ENCODE data around the gene HLA-DMA.

Gene HLA-DMA

DNA sequence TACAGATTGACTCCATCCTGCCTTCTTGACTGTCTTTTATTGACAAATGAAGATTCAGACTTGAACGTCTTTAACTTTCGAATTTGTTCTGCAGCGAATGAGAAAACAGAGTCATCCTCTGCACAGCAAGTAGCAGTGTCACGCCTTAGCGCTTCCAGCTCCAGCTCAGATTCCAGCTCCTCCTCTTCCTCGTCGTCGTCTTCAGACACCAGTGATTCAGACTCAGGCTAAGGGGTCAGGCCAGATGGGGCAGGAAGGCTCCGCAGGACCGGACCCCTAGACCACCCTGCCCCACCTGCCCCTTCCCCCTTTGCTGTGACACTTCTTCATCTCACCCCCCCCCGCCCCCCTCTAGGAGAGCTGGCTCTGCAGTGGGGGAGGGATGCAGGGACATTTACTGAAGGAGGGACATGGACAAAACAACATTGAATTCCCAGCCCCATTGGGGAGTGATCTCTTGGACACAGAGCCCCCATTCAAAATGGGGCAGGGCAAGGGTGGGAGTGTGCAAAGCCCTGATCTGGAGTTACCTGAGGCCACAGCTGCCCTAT, 27.7 kb upstream of the HLA-DMA start:
- H3K9me3 ChIP-seq (ENCODE audit: control insufficient read depth, insufficient read depth, low read length), result no peaks in the 10 kb centered on the region
- peaks cover 4% of the 10 kb centered on the region; the same call in 1 of the 2 replicates for H3K4me1 ChIP-seq (ENCODE audit: insufficient read depth, low read length)
- no peak overlapping the region for H3K9ac ChIP-seq (ENCODE audit: low read depth, low read length)
- peaks cover 54% of the 10 kb centered on the region for H3K36me3 ChIP-seq (ENCODE audit: insufficient read depth, low read length)

DNA sequence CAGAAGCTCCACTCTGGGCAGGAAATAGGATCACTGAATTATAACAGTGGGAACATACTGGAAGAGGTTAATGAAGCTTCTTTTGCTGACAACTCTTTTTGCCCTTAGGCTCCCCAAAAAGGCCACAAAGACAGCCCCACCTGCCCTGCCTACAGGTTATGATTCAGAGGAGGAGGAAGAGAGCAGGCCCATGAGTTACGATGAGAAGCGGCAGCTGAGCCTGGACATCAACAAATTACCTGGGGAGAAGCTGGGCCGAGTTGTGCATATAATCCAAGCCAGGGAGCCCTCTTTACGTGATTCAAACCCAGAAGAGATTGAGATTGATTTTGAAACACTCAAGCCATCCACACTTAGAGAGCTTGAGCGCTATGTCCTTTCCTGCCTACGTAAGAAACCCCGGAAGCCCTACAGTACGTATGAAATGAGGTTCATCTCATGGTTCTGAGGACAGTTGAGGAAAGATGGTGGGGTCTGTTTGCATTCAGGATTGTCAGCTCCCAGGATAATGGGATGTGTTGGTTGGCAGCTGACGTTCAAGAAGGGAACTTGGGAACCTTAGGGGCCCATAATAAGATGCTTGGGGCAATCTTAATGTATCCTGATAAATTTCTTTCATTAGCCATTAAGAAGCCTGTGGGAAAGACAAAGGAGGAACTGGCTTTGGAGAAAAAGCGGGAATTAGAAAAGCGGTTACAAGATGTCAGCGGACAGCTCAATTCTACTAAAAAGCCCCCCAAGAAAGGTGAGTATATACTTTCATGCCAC, 27.0 kb upstream of the HLA-DMA start:
- H3K9me3 ChIP-seq (ENCODE audit: control insufficient read depth, insufficient read depth, low read length), result no peaks in the 10 kb centered on the region
- peaks cover 60% of the 10 kb centered on the region for H3K36me3 ChIP-seq (ENCODE audit: insufficient read depth, low read length)
- H3K4me1 ChIP-seq (ENCODE audit: insufficient read depth, low read length), result peaks cover 4% of the 10 kb centered on the region
- H3K9ac ChIP-seq (ENCODE audit: low read depth, low read length), result no peak overlapping the region

DNA sequence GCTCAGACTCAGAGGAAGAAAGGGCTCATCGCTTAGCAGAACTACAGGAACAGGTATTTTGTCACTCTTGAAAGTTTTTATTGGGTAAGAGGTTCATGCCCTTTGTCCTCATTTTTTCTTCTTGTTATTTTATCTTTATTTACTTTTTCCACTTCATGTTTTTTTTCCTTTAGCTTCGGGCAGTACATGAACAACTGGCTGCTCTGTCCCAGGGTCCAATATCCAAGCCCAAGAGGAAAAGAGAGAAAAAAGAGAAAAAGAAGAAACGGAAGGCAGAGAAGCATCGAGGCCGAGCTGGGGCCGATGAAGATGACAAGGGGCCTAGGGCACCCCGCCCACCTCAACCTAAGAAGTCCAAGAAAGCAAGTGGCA, 25.0 kb upstream of the HLA-DMA start:
- Histone ChIP-seq H3K36me3 (ENCODE audit: insufficient read depth, low read length) (peaks cover 79% of the 10 kb centered on the region), H3K4me1 (ENCODE audit: insufficient read depth, low read length) (no peaks in the 10 kb centered on the region; the same call in 1 of the 2 replicates), H3K9me3 (ENCODE audit: control insufficient read depth, insufficient read depth, low read length) (no peaks in the 10 kb centered on the region), H3K9ac (ENCODE audit: low read depth, low read length) (no peak overlapping the region)

DNA sequence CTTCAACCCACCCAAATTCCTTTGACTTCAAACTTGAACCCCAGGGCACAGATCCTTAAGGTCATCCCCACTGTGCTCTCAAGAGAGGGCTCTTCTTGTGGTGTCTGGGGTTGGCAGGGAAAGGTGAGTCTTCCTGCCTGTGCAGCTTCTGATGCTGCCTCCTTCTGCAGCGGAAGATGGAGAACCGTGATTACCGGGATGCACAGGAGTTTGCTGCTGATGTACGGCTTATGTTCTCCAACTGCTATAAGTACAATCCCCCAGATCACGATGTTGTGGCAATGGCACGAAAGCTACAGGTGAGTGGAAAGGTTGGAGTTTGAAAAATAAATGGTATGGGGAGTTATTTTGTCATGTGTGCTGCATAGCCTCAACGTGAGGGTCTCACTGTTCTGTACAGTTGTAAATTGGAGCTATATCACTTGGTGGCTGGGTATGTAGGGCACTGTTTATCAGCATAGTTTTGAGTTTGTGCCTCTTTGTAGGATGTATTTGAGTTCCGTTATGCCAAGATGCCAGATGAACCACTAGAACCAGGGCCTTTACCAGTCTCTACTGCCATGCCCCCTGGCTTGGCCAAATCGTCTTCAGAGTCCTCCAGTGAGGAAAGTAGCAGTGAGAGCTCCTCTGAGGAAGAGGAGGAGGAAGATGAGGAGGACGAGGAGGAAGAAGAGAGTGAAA, 24.5 kb upstream of the HLA-DMA start:
- H3K9ac ChIP-seq (ENCODE audit: low read depth, low read length), result no peak overlapping the region
- peaks cover 80% of the 10 kb centered on the region for H3K36me3 ChIP-seq (ENCODE audit: insufficient read depth, low read length)
- no peaks in the 10 kb centered on the region for H3K9me3 ChIP-seq (ENCODE audit: control insufficient read depth, insufficient read depth, low read length)
- H3K4me1 ChIP-seq (ENCODE audit: insufficient read depth, low read length), result no peaks in the 10 kb centered on the region; the same call in 1 of the 2 replicates

DNA sequence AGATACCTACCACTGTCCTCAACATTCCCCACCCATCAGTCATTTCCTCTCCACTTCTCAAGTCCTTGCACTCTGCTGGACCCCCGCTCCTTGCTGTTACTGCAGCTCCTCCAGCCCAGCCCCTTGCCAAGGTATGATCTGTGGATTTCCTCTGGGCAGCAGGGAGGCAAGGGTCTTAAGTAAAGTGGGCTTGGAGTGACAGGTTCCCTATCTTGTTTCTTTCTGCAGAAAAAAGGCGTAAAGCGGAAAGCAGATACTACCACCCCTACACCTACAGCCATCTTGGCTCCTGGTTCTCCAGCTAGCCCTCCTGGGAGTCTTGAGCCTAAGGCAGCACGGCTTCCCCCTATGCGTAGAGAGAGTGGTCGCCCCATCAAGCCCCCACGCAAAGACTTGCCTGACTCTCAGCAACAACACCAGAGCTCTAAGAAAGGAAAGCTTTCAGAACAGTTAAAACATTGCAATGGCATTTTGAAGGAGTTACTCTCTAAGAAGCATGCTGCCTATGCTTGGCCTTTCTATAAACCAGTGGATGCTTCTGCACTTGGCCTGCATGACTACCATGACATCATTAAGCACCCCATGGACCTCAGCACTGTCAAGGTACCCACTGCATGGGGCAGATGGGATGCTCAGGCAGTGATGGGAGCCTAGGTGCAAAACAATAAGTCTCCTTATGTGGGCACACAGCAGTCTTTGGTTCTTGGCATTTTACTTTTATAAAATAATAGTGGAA, 23.6 kb upstream of the HLA-DMA start:
- no peaks in the 10 kb centered on the region; the same call in 1 of the 2 replicates for H3K4me1 ChIP-seq (ENCODE audit: insufficient read depth, low read length)
- no peak overlapping the region for H3K9ac ChIP-seq (ENCODE audit: low read depth, low read length)
- no peaks in the 10 kb centered on the region for H3K9me3 ChIP-seq (ENCODE audit: control insufficient read depth, insufficient read depth, low read length)
- H3K36me3 ChIP-seq (ENCODE audit: insufficient read depth, low read length), result peaks cover 80% of the 10 kb centered on the region

DNA sequence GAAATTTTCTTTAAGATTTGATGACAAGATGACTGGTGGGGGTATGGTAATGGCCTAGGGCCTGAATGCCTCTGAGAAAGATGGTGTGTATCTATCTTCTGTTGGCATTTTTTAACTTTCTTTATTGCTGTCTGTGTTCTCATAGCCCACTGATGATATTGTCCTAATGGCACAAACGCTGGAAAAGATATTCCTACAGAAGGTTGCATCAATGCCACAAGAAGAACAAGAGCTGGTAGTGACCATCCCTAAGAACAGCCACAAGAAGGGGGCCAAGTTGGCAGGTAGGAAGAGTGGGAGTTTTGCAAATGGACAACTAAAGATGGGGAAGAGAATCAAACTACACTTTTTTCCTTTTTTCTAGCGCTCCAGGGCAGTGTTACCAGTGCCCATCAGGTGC, 23.0 kb upstream of the HLA-DMA start:
- no peaks in the 10 kb centered on the region; the same call in 1 of the 2 replicates for H3K4me1 ChIP-seq (ENCODE audit: insufficient read depth, low read length)
- H3K9ac ChIP-seq (ENCODE audit: low read depth, low read length), result no peak overlapping the region
- no peaks in the 10 kb centered on the region for H3K9me3 ChIP-seq (ENCODE audit: control insufficient read depth, insufficient read depth, low read length)
- peaks cover 78% of the 10 kb centered on the region for H3K36me3 ChIP-seq (ENCODE audit: insufficient read depth, low read length)

DNA sequence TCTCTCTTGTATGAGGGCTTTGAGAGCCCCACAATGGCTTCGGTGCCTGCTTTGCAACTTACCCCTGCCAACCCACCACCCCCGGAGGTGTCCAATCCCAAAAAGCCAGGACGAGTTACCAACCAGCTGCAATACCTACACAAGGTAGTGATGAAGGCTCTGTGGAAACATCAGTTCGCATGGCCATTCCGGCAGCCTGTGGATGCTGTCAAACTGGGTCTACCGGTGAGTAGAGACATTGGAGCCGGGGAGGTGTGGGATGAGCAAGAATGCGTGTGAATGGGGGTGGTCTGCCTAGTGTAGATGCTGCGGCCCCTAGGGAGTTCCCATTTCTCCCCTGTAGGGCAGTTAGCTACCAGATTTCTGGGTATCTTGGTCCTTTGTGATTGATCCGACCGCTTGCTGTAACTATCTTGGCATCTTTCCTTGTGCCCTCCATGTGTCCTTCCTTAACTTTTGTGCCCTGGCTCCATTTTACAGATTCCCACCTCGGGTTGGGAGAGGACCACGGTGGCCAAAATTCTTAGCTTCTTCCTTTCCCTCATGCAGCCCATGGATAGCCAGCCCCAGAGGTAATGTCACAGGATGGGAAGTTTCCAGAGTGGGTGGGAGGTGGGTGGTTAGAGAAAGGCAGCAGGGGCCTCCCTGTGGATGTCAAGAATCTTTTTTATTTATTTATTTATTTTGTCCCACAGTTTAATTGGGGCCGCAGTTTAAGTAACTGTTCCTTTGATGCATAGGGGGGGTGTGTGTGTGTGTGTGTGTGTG, 21.8 kb upstream of the HLA-DMA start:
- H3K9ac ChIP-seq (ENCODE audit: low read depth, low read length), result peak overlapping the region; percentile 84; the same call in 1 of the 2 replicates
- H3K36me3 ChIP-seq (ENCODE audit: insufficient read depth, low read length), result peaks cover 66% of the 10 kb centered on the region
- no peaks in the 10 kb centered on the region; the same call in 1 of the 2 replicates for H3K4me1 ChIP-seq (ENCODE audit: insufficient read depth, low read length)
- no peaks in the 10 kb centered on the region for H3K9me3 ChIP-seq (ENCODE audit: control insufficient read depth, insufficient read depth, low read length)

DNA sequence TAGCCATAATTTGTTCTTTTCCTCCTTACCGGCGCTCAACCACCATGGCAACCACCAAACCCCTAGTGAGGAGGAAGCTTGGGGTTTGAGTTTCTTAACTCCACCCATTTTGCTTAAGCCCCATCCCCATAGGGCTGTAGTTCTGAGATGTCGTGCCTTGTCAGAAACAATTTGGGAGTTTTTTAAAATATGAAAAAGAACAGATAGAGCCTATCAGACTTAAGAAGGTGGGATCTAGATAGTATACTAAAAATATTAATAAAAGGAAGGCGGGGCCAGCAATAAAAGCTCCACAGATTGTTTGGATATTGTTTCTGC, 21.1 kb upstream of the HLA-DMA start:
- Histone ChIP-seq H3K9me3 (ENCODE audit: control insufficient read depth, insufficient read depth, low read length) (no peaks in the 10 kb centered on the region), H3K9ac (ENCODE audit: low read depth, low read length) (peak overlapping the region; percentile 84; the same call in 1 of the 2 replicates), H3K36me3 (ENCODE audit: insufficient read depth, low read length) (peaks cover 59% of the 10 kb centered on the region), H3K4me1 (ENCODE audit: insufficient read depth, low read length) (no peaks in the 10 kb centered on the region; the same call in 1 of the 2 replicates)

DNA sequence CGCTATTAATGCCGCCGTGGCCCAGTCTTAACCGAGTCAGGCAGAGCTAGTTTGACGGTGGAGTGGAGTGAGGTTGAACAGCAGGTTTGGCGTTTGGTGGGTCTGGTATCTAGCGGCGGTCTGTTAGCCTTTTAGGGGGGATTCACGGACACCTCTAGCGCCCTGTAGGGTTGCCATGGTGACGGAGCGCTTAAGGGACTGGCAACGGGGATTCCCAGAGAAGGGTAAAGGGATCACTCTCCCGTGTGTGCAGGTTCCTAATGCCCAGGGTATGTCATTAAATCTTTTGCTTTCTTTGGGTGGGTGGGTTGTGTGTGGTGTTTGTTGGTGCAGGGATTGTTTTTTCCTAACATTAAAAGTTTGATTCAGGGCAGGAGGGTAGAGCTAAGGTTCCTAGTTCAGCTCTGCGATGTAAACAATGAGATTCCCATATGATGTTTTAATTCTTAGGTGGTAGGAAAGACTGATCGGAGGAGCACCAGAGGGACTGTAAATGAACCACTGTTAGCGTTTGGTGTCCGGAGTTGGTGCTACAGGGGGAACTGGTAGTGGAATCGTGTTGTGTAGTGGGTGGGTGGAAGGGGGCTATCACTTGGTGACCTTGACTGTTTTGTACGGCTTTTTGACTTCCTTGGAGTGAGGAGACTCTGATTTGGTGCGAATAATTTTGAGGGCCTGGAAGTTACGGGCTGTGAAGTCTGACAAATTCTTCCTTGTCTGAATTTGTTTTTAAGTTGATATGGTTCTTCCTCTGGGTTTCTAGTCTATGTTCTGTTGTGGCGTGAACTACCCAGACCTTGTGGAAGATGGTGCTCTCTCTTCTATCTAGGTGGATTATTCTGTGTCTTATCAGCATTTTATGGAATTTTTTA, 20.5 kb upstream of the HLA-DMA start:
- H3K36me3 ChIP-seq (ENCODE audit: insufficient read depth, low read length), result peaks cover 54% of the 10 kb centered on the region
- H3K9ac ChIP-seq (ENCODE audit: low read depth, low read length), result peak overlapping the region; percentile 84
- no peaks in the 10 kb centered on the region for H3K9me3 ChIP-seq (ENCODE audit: control insufficient read depth, insufficient read depth, low read length)
- H3K4me1 ChIP-seq (ENCODE audit: insufficient read depth, low read length), result no peaks in the 10 kb centered on the region; the same call in 1 of the 2 replicates

DNA sequence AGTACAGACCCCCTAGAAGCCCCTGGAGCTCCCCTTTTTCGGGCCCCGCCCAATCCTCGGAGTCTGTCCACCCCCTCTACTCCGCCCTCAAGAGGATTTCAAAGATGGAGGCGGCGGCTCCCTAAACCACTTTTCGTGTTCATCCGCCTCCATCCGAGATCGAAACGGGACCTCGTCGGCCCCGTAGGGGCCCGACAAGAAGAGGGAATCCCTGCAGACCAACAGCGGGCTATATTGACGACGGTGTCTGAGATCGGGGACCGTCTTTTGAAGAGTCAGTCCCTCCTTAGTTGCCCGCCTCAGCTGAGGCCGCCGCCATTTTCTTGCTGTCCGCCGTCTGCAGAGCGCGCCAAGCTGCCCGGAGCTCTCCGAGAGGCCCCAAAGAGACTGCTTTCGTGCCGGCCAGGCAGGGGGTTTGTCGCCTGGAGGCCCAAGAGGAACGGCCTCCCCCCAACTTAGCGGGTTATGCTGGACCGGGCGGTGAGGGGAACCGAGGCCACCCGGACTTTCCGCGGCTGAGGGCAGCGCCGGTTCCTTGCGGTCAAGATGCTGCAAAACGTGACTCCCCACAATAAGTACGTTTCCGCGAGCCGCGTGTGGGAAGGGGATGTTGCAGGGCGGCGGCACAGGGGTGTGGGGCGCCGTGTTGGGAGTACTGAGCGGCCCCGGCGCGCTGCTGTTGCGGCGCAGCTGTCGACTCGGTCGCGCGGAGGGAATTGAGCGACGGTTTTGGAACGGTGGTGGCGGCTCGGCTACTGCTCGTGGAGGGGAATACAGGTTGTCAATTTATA, 19.7 kb upstream of the HLA-DMA start:
- Histone ChIP-seq H3K9me3 (ENCODE audit: control insufficient read depth, insufficient read depth, low read length) (no peaks in the 10 kb centered on the region), H3K36me3 (ENCODE audit: insufficient read depth, low read length) (peaks cover 46% of the 10 kb centered on the region), H3K4me1 (ENCODE audit: insufficient read depth, low read length) (no peaks in the 10 kb centered on the region; the same call in 1 of the 2 replicates), H3K9ac (ENCODE audit: low read depth, low read length) (peak overlapping the region; percentile 84)

DNA sequence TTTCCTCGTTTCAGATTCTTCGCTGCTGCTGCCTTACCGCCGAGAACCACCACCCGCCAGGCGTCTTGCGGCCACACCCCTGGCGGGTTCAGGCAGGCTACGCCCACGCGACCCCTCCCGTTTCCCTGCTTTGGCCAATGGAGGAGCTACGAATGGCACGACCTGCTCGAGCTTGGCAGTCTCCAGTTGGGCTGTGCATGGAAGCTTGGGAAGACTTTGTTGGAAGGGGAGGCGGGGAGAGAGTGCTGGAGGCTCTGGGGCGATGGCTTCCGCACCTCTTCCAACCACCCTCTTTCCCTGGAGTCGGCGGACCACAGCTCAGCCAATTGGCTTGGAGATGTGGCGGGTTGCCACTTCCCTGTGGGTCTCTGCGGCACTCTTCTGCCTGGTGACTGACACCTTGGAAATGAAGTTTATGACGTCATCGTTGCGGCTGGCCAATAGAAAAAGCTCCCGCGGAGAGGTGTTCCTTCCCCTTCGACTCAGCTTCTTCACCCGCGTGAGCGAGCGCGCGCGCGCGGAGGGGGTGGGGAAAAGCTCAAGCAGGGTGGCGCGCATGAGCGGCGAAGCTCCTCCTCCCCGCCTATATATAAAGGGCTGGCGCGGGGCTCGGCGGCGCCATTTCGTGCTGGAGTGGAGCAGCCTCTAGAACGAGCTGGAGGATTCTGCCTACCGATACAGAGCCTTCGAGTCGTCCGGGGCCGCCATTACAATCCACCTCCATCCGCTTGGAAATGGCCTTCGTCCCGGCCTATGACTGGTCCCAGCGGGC, 18.9 kb upstream of the HLA-DMA start:
- Histone ChIP-seq H3K9me3 (ENCODE audit: control insufficient read depth, insufficient read depth, low read length) (no peaks in the 10 kb centered on the region), H3K9ac (ENCODE audit: low read depth, low read length) (peak overlapping the region; percentile 99), H3K36me3 (ENCODE audit: insufficient read depth, low read length) (peaks cover 38% of the 10 kb centered on the region), H3K4me1 (ENCODE audit: insufficient read depth, low read length) (peaks cover 2% of the 10 kb centered on the region)

DNA sequence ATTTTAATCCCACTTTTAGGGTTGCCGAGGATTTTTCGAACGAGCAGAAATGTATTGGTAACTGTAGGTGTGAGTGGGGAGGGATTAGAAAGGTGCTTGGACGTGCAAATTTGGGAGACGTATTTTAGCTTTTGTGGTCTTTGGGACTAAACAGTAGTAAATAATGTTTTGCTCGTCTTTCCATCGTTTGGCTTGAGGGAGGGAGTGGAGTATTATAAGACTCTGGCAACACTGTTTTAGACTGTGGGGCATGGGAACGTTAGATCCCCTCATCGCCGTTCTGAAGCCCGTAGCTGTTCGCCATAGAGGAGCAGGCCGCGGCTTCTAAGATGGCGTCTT, 18.3 kb upstream of the HLA-DMA start:
- Histone ChIP-seq H3K36me3 (ENCODE audit: insufficient read depth, low read length) (peaks cover 32% of the 10 kb centered on the region), H3K9ac (ENCODE audit: low read depth, low read length) (peak overlapping the region; percentile 99), H3K9me3 (ENCODE audit: control insufficient read depth, insufficient read depth, low read length) (no peaks in the 10 kb centered on the region), H3K4me1 (ENCODE audit: insufficient read depth, low read length) (peaks cover 6% of the 10 kb centered on the region)
